ENCODE data around the gene TMEM91. TPM values are rescaled to one million over a fixed set of nuclear protein-coding genes. Genes with fewer than 3 reads are reported as not detected.
A peak's percentile ranks its signal among the peaks of the same experiment; 100 is the strongest.

The TMEM91 gene
- total RNA-seq, 4 donors from 2014 or later = 12.4 to 44.3 (median 14.2) TPM

DNA sequence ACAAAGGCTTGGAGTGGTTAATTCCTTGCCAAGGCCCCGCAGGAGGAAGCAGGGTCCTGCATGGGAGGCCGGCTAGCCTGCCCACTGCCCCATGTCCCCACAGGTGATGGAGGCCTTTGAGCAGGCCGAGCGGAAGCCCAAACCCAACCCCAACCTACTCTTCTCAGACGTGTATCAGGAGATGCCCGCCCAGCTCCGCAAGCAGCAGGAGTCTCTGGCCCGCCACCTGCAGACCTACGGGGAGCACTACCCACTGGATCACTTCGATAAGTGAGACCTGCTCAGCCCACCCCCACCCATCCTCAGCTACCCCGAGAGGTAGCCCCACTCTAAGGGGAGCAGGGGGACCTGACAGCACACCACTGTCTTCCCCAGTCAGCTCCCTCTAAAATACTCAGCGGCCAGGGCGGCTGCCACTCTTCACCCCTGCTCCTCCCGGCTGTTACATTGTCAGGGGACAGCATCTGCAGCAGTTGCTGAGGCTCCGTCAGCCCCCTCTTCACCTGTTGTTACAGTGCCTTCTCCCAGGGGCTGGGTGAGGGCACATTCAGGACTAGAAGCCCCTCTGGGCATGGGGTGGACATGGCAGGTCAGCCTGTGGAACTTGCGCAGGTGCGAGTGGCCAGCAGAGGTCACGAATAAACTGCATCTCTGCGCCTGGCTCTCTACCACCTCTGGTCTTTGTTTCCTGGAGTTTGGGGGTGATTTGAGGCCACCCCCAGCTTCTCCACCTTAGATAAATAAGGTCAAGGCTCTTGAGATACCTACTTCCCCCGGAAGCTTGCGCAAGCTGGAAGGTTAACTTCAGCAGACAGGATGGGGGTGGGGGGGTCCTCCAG lies 48.2 kb downstream of the TMEM91 start:
- ATAC-seq (ENCODE audit: low FRiP score) (no peak), DNase-seq (ENCODE audit: low spot score) (no peak)
- TF ChIP-seq CTCF (IDR thresholded peaks at IDR 0.05) = no peak

DNA sequence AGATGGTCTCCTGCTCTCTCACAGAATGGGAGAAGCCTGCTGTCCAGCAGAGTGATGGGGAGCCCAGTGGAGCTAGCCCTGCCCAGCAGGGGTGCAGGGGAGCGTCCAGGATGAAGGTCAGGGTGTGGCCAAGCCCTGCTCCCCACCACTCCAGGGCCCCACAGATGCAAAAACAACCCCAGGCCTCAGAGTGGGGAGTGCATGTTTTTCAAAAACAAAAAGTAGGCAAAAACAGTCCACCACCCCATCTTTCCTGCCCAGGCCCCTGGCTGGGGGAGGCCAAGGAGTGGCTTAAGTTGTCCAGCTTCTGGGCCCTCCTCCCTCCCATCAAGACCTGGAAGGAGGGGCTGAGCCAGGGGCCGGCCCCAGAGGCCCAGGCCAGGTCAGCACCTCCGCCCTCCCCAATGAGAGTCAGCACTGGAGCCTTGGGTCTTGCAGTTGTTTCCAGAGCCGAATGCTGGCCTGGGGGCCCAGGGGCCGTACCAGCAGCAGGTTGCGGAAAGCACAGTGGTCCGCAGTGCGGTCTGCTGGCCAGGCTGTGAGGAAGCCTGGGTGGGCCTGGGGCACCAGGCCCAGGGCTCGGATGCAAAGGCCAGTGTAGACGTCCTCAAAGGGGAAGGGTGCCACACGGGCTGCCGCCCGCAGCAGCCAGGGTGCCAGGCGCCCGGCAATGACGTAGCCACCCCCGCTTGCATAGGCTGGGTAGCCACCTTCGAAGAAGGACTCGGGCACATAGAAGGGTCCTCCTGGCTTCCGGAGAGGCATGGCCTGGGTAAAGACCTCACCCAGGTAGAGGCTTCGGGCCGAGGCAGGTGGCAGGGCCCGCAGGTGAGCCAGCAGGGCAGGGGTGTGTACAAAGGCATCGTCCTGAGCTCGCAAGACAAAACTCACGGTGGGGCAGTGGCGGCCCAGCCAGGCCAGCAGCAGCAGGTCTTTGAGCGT lies 49.1 kb downstream of the TMEM91 start:
- no peak for DNase-seq (ENCODE audit: low spot score)
- TF ChIP-seq CTCF (IDR thresholded peaks at IDR 0.05) = no peak
- no peak for ATAC-seq (ENCODE audit: low FRiP score)

DNA sequence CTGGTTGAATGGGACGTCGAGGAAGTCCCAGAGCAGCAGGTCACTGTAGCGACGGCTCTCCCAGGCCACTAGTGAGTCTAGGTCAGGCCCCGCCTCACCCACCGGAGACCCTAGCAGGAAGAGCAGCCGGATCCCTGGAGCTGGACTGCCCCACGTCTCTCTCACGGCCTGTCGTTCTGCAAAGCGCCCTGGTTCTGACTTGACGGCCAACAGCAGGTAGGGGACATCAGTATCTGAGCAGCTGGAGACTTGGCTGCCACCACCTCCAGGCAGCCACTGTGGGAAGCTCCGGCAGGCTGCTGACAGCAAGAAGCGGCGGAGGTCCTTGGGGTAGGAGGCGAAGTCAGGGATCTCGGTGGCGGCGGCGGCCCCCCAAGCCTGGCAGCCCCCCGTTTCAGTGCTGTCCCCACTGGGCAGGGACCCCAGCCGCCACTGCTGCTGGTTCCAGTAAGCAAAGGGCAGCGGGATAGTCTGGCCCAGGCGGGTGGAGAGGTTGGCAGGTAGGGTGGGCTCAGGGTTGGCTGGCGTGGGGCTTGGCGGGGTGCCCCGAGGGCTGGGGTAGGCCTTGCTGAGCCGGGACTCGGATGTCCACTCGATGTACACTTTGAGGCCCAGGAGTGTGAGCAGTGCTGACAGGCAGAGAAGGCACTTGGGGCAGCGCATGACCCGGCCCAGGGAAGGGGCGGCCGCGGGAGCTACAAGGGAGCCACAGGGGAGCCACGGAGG lies 49.9 kb downstream of the TMEM91 start:
- DNase-seq (ENCODE audit: low spot score) = no peak
- peak; percentile 8 for ATAC-seq (ENCODE audit: low FRiP score)
- no peak for TF ChIP-seq CTCF (IDR thresholded peaks at IDR 0.05)

- ATAC-seq (ENCODE audit: low FRiP score) = peak; percentile 88
- no peak for DNase-seq (ENCODE audit: low spot score)
- TF ChIP-seq CTCF (IDR thresholded peaks at IDR 0.05) = no peak
These were observed 50.8 kb downstream of the TMEM91 start, which contains the start of gene B3GNT8 for GRCh38 chr19:41426952-41427646. B3GNT8 (minus strand) TSS chr19:41427374; CDS start chr19:41426778, 596 bp downstream.

DNA sequence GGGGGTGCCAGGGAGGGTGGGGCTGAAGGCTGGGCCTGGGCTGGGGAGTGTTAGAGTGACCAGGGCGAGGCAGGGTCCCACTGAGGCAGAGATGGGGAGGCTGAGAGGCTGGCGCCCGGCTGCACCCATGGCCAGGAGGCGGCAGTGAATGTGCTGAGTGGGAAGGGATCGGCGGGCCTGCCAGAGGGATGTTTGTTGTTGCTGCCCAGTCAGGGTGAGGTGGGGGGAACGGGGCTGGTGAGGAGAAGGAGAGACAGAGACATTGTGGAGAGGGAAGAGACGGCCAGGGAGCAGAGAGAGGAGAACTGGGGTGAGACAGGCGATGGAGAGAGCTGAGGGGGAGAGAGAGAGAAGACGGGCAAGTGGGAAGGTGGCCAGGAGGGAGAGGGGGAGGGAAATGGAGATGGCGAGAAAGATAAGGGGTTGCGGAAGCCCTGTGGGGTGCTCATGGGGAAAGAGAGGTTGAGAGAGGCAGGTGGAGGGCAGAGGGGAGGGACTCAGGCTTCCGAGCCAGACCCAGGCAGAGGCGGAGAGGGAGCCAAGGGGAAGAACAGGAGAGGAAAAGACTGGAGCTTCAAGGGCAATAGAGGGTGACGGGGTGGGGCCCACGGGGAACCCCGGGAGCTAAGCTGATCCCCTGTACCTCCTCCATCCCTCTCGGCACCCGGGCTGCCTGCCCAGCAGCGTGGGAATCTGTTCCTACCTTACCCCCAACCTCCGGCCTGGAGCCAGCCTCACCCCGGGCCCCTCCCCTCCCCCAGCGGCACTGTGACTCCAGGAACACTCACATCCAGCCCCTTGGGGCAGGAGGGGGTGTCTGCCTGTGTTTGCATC lies 51.5 kb downstream of the TMEM91 start:
- DNase-seq (ENCODE audit: low spot score) (no peak), ATAC-seq (ENCODE audit: low FRiP score) (peak; percentile 63)
- TF ChIP-seq CTCF (IDR thresholded peaks at IDR 0.05) = no peak
